ENCODE results near the gene ABCG5. TPM values are rescaled to one million over a fixed set of nuclear protein-coding genes. Genes with fewer than 3 reads are reported as not detected.

ABCG5 gene
- total RNA-seq, 1 donor, result not detected

DNA sequence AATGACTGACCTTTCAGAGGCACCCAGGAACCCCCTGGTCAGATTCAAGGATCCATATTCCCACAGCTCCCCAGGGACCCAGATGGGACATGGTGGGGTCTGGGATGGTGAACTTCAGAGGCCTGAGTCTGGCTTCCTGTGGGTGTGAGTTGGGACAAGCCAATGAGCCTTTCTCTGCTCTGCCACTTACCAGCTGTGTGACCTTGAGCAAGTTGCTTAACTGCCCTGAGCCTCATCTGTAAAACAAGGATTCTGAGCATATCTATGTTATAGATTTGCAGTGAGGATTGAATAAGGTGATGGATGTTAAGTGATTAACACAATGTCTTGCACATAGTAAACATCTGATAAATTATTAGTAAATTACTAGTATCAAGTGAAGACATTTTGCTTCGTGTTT lies 6.5 kb upstream of the ABCG5 start:
- no peak overlapping the region for H3K4me3 ChIP-seq (ENCODE audit: low read depth, low read length)
- TF ChIP-seq, protein P1, sequence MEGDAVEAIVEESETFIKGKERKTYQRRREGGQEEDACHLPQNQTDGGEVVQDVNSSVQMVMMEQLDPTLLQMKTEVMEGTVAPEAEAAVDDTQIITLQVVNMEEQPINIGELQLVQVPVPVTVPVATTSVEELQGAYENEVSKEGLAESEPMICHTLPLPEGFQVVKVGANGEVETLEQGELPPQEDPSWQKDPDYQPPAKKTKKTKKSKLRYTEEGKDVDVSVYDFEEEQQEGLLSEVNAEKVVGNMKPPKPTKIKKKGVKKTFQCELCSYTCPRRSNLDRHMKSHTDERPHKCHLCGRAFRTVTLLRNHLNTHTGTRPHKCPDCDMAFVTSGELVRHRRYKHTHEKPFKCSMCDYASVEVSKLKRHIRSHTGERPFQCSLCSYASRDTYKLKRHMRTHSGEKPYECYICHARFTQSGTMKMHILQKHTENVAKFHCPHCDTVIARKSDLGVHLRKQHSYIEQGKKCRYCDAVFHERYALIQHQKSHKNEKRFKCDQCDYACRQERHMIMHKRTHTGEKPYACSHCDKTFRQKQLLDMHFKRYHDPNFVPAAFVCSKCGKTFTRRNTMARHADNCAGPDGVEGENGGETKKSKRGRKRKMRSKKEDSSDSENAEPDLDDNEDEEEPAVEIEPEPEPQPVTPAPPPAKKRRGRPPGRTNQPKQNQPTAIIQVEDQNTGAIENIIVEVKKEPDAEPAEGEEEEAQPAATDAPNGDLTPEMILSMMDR (IDR thresholded peaks at IDR 0.05; ENCODE audit: insufficient read depth, low read length), result no peak
- no peak for DNase-seq (ENCODE audit: low read depth)

DNA sequence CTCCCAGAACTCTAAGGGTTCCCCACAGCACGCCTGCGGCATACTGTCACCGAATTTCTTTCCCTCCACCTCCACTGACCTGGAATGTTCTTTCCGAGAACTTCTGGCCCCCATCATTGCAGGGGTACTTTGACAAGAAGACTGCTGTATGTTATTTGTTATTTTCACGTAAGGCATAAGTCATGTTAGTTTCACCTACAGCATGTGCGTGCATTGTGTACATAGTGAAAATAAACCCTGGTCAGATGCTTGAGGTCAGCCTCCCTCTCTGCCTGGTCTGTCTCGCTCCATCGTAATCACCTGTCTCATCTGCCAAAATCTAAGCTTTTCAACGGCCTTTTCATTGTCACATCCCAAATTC lies 4.2 kb upstream of the ABCG5 start:
- DNase-seq (ENCODE audit: low read depth), result no peak
- H3K4me3 ChIP-seq (ENCODE audit: low read depth, low read length), result no peak overlapping the region
- TF ChIP-seq, protein P1 (IDR thresholded peaks at IDR 0.05; ENCODE audit: insufficient read depth, low read length), result no peak

DNA sequence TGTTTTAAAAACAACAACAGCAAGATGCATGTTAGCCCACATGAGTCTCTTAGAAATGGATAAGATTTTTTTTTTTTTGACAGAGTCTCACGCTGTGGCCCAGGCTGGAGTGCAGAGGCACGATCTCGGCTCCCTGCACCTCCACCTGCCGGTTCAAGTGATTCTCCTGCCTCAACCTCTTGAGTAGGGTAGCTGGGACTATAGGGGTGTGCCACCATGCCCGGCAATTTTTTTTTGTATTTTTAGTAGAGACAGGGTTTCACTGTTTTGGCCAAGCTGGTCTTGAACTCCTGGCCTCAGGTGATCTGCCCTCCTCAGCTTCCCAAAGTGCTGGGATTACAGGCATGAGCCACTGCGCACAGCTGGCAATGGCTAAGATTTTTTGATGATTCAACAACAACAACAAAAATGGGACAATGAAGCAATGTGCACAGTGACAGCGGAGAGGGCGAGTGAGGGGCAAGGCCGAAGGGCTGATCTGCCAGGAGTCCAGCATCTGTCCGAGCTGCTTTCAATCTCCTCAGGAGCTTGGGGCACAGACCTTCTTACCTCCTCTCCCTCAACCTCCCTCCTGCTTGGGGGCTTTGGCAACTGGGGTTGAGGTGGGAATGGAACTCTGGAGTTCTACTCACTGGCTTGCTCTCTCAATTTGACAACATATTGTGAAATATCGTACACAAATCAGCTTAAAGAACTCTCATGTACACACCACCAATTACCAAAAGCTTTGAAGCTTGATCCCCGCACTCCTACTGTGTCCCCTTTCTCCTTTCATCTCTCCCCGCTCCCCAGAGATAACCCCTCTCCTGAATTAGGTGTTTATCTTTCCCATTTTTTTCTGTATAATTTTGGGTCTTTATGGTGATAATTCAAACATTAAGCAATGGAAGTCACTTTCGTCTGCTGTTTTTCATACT lies 3.6 kb upstream of the ABCG5 start:
- H3K4me3 ChIP-seq (ENCODE audit: low read depth, low read length), result no peak overlapping the region
- TF ChIP-seq, protein P1 (IDR thresholded peaks at IDR 0.05; ENCODE audit: insufficient read depth, low read length), result no peak
- no peak for DNase-seq (ENCODE audit: low read depth)

DNA sequence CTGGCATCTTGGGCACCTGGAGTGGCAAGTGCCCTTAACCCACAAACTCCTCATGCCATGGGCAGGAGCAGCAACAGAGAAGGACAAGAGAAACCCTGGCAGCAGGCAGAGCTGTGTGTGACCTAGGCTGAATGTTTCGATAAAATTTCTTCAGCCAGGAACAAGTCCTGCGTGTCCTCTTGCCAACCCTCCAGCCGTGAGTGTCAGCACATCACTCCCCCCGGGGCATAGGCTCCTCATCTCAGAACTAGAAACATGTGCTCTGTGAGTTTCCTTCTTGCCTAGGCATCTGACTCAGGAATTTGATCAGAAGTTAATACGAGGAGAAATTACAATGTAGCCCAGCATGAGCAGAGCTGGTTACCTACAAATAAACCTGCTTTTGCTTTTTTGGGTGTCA lies 2.3 kb upstream of the ABCG5 start:
- no peak for DNase-seq (ENCODE audit: low read depth)
- H3K4me3 ChIP-seq (ENCODE audit: low read depth, low read length), result no peak overlapping the region
- TF ChIP-seq, protein P1 (IDR thresholded peaks at IDR 0.05; ENCODE audit: insufficient read depth, low read length), result no peak

DNA sequence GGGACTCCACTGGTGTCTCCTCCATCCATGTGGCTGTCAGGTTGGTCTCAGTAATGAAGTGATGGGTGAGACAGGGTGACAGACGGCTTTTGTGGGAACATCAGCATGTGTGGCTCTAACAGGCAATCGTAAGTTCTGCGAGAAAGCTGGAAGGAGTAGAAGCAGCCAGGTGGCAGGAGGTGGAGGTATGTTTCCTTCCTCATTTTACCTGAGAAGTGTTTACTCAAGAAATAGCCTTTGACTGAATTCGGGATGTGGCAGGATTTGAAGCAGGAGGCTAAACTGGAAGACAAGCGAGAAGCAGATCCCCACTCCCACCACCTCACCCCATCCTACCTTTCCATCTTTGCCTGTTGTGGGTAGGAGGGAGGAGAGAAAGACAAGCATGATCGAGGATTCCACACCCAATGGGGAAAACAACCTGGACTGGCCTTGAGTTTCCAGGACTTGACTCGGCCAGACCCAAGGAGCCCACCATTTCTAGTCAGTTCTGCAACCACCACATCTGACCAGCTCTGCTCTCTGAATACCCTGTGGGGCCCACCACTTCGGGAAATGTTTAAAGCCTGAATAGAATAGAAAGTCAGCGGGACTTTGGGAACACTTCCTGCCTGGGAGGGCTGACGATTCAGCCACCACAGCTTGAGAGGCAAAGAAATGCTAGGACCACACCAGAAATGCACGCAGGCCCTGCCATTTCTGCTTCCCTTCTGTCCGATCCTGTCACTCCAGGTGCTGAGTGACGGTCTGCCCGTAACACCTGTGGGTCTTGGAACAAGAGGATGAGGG lies 1.3 kb upstream of the ABCG5 start:
- DNase-seq (ENCODE audit: low read depth), result no peak
- no peak overlapping the region for H3K4me3 ChIP-seq (ENCODE audit: low read depth, low read length)
- TF ChIP-seq, protein P1 (IDR thresholded peaks at IDR 0.05; ENCODE audit: insufficient read depth, low read length), result no peak

DNA sequence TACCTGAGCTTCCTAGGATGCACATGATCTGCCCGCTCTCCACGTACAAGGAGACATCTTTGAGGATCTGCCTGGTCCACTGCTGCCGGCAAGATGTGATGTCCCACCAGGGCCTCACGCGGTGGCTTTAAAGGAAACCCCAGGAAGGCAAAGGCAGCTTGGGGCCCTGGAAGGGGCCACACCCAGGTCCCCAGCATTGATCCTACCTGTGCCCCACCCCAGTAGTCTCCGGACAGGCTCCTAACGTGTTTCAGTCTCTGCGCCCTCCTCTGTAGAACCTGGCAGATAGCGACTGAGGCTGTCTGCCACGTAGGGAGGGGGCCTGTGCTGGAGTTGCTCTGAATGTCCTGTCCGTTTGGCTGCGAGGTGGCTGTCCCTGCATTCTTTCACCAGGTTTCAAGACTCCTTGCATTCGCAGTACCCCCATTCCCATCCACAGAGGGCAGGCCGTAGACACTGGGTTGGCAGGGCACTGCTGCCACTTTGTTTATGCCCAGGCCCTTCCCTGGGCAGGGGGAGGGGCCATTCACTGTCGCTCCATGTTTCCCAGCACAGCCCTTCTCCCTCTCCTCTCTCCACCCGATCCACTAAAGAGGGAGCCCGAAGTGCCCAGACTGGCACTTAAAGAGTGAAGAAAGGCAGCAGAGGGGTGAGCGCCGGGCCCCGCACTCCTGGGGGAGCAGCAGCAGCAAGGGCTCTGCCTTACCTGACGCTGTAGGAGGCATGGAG lies 644 bp downstream of the ABCG5 start:
- TF ChIP-seq, protein P1 (IDR thresholded peaks at IDR 0.05; ENCODE audit: insufficient read depth, low read length), result no peak

More for the DNA sequence above, 644 bp downstream of the ABCG5 start:
- no peak overlapping the region for H3K4me3 ChIP-seq (ENCODE audit: low read depth, low read length)
- DNase-seq (ENCODE audit: low read depth), result no peak

Measured in fibroblast of the aortic adventitia (primary cell).